Tibial nerve (tissue), 4 donors: ENCODE measurements around the gene LSMEM2.

ENCODE experiments used
- EP300 ChIP-seq, 2 donors: sonication (generic); formaldehyde crosslinking; IDR thresholded peaks; one replicate each; pipeline ENCODE4 v1.6.1; 2017; ENCODE audit warnings: antibody characterized with exemption in 2 of 2, mild to moderate bottlenecking in 1 of 2
- POLR2A ChIP-seq, 2 donors: fragments of 450-650 bp; IDR thresholded peaks; one replicate each; pipeline ENCODE4 v1.6.1; 2017; ENCODE audit warnings: antibody characterized with exemption in 2 of 2, mild to moderate bottlenecking in 2 of 2, moderate library complexity in 2 of 2
- TF ChIP-seq, protein P1 (sequence below), 5 experiments: fragments of 200-600 bp in 3 of 5; fragments of 450-650 bp in 2 of 5; sonication (generic) in 3 of 5; IDR thresholded peaks; one replicate each; pipeline ENCODE4 v1.5.1; 2016 to 2019; ENCODE audit warnings: antibody characterized with exemption in 5 of 5, mild to moderate bottlenecking in 3 of 5, moderate library complexity in 2 of 5

DNA sequence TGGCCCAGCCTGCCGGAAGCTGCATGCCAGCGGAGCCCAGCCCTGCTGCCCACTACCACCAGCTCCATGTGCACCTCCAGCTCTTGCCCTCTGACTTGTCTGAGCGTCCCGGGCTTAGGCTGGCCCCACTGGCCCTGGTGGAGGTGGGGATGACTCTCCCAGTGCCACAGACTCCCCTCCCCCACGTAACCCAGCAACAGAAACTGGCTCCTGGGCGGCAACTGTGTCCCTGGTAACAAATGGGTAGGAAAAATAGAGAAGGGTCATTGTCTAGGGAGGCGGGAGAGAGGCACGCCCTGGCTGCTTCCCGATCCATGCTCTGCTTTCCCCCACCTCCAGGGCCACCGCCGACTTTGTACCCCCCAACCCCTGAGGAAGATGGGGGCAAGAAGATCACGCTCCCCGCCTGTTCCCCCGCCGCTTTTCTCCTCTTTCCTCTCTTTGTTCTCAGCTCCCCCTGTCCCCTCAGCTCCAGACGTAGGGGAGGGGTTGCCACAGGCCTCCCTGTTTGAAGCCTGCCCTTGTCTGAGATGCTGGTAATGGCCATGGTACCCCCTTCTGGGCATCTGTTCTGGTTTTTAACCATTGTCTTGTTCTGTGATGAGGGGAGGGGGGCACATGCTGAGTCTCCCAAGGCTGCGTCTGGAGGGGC lies 20.7 kb upstream of the LSMEM2 start:
- TF ChIP-seq, protein P1, sequence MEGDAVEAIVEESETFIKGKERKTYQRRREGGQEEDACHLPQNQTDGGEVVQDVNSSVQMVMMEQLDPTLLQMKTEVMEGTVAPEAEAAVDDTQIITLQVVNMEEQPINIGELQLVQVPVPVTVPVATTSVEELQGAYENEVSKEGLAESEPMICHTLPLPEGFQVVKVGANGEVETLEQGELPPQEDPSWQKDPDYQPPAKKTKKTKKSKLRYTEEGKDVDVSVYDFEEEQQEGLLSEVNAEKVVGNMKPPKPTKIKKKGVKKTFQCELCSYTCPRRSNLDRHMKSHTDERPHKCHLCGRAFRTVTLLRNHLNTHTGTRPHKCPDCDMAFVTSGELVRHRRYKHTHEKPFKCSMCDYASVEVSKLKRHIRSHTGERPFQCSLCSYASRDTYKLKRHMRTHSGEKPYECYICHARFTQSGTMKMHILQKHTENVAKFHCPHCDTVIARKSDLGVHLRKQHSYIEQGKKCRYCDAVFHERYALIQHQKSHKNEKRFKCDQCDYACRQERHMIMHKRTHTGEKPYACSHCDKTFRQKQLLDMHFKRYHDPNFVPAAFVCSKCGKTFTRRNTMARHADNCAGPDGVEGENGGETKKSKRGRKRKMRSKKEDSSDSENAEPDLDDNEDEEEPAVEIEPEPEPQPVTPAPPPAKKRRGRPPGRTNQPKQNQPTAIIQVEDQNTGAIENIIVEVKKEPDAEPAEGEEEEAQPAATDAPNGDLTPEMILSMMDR (IDR thresholded peaks at IDR 0.05) = no peak
- TF ChIP-seq POLR2A (IDR thresholded peaks at IDR 0.05) = no peak
- peak in 1 of 2 donors; percentile 21 for TF ChIP-seq EP300 (IDR thresholded peaks at IDR 0.05)
